ENCODE measurements around the gene DHRS11. TPM values are rescaled to one million over a fixed set of nuclear protein-coding genes. Genes with fewer than 3 reads are reported as not detected.

DHRS11 gene
- total RNA-seq, 1 donor from 2014 or later: 5.9 TPM

DNA sequence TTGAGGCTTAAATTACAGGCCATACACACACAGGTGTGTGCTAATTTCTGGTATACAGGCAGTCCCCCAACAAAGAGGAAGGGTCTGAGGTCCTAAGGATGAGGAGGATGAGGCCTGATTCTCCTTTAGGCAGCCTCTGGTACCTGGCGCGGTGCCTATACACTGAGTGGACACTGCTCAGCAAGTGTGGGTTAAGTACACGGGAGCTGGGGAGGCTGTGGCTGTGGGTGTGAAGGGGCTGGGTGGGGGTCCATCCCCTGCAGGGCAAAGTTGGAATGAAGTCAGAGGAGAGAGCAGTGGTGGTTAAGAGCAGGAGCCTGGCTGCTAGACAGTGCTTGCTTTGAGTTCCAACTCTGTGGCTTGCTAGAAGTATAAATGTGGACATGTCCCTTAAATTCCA is 20.6 kb downstream of the DHRS11 start:
- intact Hi-C loops (cut with DNase I): no loop called here
- no peak overlapping the region for H3K4me3 ChIP-seq

DNA sequence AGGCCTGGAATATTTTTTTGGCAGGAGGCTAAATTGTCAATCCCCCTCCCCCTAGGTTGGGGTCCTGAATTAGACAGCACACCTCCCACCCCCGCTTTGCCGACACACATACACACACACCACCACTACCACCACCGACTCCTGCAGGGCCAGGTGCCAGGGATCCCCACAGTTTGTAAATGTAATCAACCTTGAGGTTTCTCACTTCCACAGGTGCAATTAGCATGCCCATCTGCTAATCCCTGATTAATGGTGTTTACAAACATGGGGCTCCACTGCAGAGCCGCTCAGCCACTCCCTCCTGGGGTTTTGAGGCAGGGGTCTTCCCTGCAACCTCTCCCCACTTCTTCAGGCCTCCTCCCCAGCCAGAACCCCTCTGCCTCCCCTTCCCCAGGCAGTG is 21.5 kb downstream of the DHRS11 start:
- peaks cover 11% of the 10 kb centered on the region for H3K27me3 ChIP-seq (ENCODE audit: low read depth)

More for the DNA sequence above, 20.6 kb downstream of the DHRS11 start:
- H3K9me3 ChIP-seq: no peaks in the 10 kb centered on the region
- H3K4me1 ChIP-seq: peaks cover 10% of the 10 kb centered on the region
- no peak overlapping the region for H3K27ac ChIP-seq
- TF ChIP-seq, protein P1, sequence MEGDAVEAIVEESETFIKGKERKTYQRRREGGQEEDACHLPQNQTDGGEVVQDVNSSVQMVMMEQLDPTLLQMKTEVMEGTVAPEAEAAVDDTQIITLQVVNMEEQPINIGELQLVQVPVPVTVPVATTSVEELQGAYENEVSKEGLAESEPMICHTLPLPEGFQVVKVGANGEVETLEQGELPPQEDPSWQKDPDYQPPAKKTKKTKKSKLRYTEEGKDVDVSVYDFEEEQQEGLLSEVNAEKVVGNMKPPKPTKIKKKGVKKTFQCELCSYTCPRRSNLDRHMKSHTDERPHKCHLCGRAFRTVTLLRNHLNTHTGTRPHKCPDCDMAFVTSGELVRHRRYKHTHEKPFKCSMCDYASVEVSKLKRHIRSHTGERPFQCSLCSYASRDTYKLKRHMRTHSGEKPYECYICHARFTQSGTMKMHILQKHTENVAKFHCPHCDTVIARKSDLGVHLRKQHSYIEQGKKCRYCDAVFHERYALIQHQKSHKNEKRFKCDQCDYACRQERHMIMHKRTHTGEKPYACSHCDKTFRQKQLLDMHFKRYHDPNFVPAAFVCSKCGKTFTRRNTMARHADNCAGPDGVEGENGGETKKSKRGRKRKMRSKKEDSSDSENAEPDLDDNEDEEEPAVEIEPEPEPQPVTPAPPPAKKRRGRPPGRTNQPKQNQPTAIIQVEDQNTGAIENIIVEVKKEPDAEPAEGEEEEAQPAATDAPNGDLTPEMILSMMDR (IDR thresholded peaks at IDR 0.05): no peak
- H3K36me3 ChIP-seq: no peaks in the 10 kb centered on the region
- DNase-seq (no peak), ATAC-seq (no peak)
- peaks cover 11% of the 10 kb centered on the region for H3K27me3 ChIP-seq (ENCODE audit: low read depth)

DNA sequence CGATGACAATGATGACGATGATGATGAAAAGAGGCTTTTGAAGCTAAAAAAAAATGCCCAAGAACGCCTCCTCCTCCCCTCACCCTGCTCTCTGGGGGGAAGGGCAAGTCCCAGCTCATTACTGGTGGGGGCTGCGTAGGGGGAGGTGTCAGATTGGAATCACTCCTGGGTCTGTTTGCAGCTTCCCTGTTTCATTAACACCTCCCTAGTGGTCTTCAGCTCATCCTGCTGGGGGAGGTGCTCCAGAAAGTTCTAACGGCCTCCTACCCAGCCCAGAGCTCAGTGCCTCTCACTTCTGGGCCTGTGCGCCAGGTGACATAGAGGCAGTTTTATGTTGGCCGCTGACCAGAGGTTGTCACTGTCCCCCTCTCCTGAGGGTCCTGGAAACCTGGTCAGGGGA is 22.4 kb downstream of the DHRS11 start:
- Histone ChIP-seq H3K4me3 (no peak overlapping the region), H3K4me1 (peaks cover 3% of the 10 kb centered on the region), H3K9me3 (no peaks in the 10 kb centered on the region), H3K36me3 (no peaks in the 10 kb centered on the region), H3K27me3 (ENCODE audit: low read depth) (peaks cover 17% of the 10 kb centered on the region), H3K27ac (no peak overlapping the region)
- ATAC-seq (no peak), DNase-seq (no peak)
- intact Hi-C loops (cut with DNase I): no loop called here
- TF ChIP-seq, protein P1 (IDR thresholded peaks at IDR 0.05): no peak

More for the DNA sequence above, 21.5 kb downstream of the DHRS11 start:
- no peaks in the 10 kb centered on the region for H3K9me3 ChIP-seq
- no peak for ATAC-seq
- peaks cover 10% of the 10 kb centered on the region for H3K4me1 ChIP-seq
- intact Hi-C loops (cut with DNase I): no loop called here
- TF ChIP-seq, protein P1 (IDR thresholded peaks at IDR 0.05): no peak
- H3K36me3 ChIP-seq: no peaks in the 10 kb centered on the region
- no peak overlapping the region for H3K4me3 ChIP-seq
- DNase-seq: no peak
- no peak overlapping the region for H3K27ac ChIP-seq

DNA sequence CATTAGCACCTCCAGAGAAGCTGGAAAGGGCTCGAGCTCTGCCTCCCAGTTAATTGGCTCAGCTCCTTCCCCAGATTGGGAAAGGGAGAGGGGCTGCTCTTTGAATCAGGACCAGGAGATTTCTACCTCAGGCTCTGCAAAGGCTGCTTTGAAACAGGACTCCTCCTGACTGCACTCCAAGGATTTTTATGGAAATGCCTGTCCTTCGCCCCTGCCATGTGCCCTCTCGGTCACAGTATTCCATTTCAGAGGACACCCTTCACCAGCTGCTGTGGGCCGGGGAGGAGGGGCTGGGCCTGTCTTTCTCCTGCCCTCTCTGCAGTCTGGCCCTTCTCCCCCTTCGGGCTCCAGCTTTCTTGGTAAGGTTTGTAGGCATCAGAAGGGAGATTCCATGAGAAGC is 23.3 kb downstream of the DHRS11 start:
- no peak for ATAC-seq
- intact Hi-C loops (cut with DNase I): no loop called here

DNA sequence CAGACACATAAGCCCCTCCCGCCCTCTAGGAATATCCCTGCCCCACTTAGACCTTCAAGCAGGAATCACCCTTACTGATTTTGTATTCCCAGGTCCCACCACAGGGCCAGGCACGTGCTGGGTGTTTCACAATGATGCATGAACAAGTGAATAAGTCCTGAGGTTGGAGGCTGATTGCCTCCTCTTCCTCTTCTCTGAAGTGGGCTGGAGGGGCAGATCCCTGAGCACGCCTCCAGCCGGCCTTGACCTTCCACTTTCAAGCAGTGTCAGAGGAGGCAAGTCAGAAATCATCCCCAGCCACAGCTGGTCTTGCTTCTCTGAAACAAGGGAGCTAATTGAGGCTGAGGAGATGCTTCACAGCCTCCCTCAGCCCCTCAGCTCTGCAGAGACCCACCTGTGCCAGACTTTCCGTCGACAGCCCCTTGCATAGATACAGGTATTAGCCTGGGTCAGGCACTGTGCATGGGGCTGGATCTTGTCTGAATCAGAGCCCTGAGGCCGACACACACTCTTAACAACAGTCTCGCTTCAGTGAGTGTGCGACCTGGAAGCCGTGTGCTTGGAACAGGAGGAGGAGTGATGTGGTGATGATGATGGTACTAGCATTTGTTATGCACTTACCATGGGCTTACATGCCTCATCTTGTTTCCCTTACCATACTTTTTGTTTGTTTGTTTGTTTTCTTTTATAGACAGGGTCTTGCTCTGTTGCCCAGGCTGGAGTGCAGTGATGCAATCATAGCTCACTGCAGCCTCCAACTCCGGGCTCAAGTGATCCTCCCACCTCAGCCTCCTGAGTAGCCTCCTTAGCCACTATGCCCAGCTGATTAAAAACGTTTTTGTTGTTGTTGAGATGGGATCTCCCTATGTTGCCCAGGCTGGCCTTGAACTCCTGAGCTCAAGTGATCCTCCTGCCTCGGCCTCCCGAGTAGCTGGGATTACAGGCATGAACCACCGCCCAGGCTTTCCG is 24.7 kb downstream of the DHRS11 start:
- ATAC-seq (no peak), DNase-seq (no peak)
- intact Hi-C loops (cut with DNase I): no loop called here
- H3K4me1 ChIP-seq: no peaks in the 10 kb centered on the region
- TF ChIP-seq, protein P1 (IDR thresholded peaks at IDR 0.05): no peak
- no peaks in the 10 kb centered on the region for H3K36me3 ChIP-seq
- no peaks in the 10 kb centered on the region for H3K9me3 ChIP-seq
- H3K27ac ChIP-seq: no peak overlapping the region
- no peak overlapping the region for H3K4me3 ChIP-seq
- H3K27me3 ChIP-seq (ENCODE audit: low read depth): peaks cover 17% of the 10 kb centered on the region

More for the DNA sequence above, 23.3 kb downstream of the DHRS11 start:
- Histone ChIP-seq H3K27me3 (ENCODE audit: low read depth) (peaks cover 17% of the 10 kb centered on the region), H3K9me3 (no peaks in the 10 kb centered on the region), H3K4me3 (no peak overlapping the region), H3K36me3 (no peaks in the 10 kb centered on the region), H3K4me1 (no peaks in the 10 kb centered on the region), H3K27ac (no peak overlapping the region)
- no peak for DNase-seq
- TF ChIP-seq, protein P1 (IDR thresholded peaks at IDR 0.05): no peak
